NT2/D1 (cell line): Measurements from ENCODE around the gene EMP2.

ENCODE experiments used
- YY1 ChIP-seq: IDR thresholded peaks from 2 replicates; pipeline ENCODE4 v1.6.1; 2011; ENCODE audit not compliant: insufficient read length, insufficient read depth
- ZNF274 ChIP-seq: IDR thresholded peaks from 2 replicates; pipeline ENCODE4 v1.6.1; 2011; ENCODE audit warnings: mild to moderate bottlenecking, low read depth, low read length

DNA sequence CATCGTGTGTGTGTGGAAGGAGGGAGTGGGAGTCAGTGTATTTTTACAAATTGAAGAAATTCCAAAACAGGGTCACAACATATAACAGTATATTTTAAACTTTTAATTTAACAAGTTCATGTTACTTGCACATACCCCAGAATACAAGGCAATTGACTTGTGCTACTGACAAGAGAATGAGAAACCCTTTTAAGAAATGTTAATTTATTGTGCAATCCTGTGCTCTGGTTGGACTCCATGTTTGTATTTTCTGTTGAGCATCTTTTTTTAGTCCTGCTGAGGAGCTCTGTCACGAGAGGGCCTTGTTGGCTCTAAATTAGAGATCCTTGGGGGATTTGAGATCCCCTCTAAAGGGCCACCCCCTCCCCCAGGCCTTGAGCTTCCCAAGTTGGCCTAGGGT lies 1.1 kb upstream of the EMP2 start:
- no peak for TF ChIP-seq ZNF274
- no peak for TF ChIP-seq YY1
